T-helper 1 cell treated with Interleukin-12 subunit alpha and Interleukin-12 subunit beta and Interleukin-4 antibody, amounts not matched to agents 30 ng/mL and 1 ng/mL, for 36 hours (primary cell): Measurements from ENCODE around the gene PPP3R1. TPM values are rescaled to one million over a fixed set of nuclear protein-coding genes. Genes with fewer than 3 reads are reported as not detected.

Source experiments
- intact Hi-C: fragments of 100-400 bp; cut with micrococcal nuclease; formaldehyde crosslinking; loops from one replicate; pipeline ENCODE4 v1.15.1; 2024
- total RNA-seq: library from RNA; stranded (reverse); gene quantifications from 2 replicates; pipeline ENCODE4 v1.2.3, GENCODE V29; 2022

The PPP3R1 gene, protein sequence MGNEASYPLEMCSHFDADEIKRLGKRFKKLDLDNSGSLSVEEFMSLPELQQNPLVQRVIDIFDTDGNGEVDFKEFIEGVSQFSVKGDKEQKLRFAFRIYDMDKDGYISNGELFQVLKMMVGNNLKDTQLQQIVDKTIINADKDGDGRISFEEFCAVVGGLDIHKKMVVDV
- total RNA-seq = 73.6 and 77.5 TPM in 2 replicates

DNA sequence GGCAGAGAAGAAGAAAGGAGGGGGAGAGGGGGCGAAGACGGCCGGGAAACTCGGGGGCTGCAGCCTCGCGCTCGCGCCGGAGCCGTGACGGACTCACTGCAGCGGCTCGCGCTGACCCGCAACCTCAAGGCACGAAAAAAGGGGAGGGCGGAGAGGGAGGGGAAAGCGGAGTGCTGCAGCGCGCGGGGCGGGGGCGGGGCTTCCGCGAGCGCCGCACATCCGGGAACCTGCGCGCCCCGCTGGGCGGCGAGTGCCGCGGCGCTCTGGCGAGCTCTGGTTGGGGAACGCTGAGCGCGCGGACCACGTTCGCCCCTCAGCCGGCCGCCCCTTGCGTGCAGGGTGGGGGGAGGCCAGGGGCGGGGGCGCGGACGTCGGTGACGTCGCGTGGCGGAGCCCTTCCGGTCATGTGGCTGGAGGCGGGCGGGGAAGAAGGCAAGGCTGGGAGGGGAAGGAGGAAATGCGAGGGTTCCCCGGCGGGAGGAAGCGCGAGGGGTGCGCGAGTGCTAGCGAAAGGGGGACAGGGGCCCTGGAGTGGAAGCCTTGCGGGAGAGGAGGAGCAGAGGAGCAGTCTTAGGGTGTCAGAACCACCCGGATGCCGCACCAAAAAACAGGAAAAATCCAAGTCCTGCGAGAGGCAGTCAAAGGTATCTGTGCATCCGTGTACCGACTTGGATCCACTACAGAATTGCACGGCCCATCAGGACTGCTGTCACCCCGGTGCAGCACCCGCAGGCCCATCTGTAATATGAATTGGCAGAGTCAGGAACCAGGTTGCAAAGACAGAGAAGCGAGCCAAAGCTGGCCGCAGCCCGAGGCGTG, at the start of gene PPP3R1:
PPP3R1 (minus strand) TSS at position 133 of the 819 bp plus-strand sequence. CDS start 405 bp downstream, outside the sequence.
- intact Hi-C loops = loop anchor here (1.0 to 10.0 kb wide), 6 partner anchors 465 to 1835 kb away; partner anchors contain the start of genes ETAA1, GMCL1 and PCBP1

DNA sequence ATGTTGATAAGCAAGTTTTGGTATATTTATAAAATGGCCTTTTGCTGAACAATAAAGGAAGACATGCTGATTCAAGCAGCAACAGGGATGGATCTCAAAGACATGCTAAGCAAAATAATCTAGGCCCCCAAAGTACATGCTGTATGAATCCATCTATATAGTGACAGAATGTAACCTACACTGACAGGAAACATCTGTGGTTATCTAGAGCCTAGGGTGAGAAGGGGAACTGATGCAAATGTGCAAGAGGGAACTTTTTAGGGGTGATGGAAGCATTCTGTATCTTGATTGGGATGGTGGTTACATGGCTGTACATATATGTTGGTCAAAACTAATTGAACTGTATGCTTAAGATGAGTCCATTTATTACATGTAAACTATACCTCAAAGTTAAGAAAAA, 43.2 kb upstream of the PPP3R1 start:
- intact Hi-C loops = no loop called here

DNA sequence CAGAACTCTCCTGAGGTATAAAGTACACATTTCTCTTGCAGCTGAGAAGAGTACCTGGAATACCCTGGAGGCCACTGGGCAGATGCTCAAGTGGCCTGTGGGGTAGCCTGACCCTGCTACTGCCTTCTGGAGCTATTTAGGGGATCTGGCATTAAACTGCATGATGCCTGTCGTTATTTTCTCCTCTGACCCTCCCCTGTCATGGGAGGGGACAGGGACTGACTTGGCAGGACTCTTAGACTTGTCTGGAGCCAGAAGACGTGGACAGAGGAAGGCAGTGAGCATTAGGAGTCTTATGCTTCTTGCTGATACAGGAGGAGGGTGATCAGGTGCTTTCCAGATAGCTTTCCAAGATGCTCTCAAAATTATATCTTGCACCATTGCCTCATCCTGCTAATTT, 42.6 kb upstream of the PPP3R1 start:
- intact Hi-C loops = no loop called here

DNA sequence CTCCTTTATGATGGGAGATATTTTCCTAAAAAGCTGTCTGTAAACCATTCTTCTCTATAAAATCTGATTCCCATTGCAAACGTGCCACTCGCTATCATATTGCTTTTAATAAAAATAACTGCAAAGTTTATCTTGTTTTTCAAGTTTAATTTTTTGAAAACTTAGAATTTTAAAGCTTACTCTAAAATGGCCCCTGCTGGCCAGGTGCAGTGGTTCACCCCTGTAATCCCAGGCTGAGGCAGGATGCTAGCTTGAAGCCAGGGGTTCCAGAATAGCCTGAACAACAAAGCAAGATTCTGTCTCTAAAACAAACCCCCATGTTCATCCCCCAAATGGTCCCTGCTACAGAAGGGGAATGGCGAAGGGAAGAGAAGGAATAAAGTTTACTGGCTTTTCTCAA, 41.9 kb upstream of the PPP3R1 start:
- intact Hi-C loops = no loop called here

DNA sequence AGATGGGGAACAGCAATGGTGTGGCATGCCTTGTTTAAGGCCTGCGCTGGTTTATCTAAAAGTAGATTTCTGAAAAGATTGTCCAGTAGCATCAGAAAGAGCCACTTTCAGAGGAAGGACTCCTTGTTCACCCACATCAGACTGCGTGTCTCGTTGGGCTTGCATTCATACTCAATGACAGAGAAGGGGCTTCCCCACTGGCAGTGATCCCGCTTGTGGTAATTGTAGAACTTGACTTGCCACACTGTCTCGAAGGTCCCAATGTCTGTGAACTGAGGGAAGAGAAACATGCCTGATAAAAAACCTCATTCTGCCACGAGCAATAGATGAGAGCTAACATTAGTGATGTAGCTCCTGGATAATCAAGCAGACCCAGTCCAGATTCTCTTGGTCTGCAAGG, 41.4 kb upstream of the PPP3R1 start:
- intact Hi-C loops = no loop called here

DNA sequence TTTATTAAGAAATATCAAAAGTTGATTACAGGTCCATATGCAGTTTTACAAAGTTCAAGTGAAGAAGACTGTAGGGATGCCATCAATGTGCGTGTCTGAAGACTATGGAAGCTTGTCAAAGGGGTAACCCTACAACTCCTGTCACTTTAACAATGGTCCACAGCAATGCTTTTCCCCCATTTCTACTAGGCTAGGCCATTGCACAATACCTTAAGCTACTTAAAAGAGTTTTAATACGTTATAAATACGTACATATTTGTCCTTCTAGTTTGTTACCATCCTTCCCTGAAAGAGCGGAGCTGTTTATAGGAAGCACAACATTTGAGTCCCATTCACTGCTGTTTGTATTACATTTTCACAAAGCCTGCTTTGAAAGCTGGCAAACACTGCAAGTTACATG, 40.7 kb upstream of the PPP3R1 start:
- intact Hi-C loops = no loop called here

DNA sequence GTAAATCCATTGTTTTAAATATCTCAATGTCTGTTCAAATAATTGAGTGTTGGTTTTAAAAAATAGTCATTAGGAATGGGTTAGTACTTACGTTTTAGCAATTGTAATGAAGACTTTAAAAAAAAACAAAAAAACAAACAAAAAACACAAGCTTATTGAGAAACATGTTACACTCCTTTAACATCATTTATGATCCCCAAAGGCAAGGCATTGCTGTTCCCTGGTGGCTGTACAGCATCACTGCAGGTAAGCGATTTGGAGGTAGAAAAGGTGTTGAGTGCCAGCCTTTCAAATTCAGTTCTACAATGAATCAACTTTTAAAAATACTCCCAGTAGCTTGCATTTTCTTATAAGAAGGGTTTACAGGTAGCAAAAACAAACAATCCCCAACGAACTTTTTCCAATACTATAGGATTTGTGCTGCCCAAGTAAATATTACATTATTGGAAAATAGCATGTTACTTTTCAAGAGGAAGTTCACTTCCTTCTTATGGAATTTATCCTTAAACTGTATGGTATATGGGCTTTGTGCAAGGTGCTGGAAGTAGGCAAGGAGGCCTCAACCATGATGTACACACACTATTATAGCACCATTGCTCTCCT, 39.9 kb upstream of the PPP3R1 start:
- intact Hi-C loops = loop anchor here (1.0 kb wide), 2 partner anchors 149 to 170 kb away; no protein-coding TSS in a partner anchor

DNA sequence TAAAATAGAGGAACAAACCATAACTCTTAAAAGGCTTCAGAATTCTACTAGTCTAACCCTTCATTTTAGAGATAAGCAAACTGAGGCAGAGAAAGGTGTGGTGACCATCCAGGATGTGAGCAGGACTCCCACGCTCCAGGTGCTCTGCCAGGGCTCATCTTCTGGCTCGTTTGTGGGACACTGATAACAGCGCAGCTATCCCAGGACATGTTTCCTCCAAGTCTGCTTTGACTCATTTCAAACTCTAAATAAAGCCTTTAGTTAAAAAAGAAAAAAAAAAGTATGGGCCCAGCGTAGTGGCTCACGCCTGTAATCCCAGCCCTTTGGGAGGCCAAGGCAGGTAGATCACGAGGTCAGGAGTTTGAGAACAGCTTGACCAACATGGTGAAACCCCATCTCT, 39.0 kb upstream of the PPP3R1 start:
- intact Hi-C loops = no loop called here

DNA sequence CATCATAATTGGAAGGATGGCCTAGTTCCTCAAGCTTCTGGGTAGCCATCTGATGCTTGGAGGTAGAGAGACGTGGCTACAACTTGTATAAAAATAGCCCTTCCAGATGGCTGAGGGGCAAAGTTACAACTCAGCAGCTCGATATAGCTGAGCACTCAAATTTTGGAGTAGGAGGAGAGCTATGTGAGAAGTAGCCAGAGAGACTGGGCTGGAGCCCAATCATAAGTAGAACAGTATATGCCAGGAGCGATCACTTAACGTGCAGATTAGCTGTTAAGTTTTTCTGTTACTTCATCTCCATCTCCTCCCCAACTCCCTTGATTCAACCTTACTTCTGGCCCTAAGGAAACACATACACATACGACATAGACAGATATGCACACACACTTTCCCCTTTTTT, 38.6 kb upstream of the PPP3R1 start:
- intact Hi-C loops = no loop called here

DNA sequence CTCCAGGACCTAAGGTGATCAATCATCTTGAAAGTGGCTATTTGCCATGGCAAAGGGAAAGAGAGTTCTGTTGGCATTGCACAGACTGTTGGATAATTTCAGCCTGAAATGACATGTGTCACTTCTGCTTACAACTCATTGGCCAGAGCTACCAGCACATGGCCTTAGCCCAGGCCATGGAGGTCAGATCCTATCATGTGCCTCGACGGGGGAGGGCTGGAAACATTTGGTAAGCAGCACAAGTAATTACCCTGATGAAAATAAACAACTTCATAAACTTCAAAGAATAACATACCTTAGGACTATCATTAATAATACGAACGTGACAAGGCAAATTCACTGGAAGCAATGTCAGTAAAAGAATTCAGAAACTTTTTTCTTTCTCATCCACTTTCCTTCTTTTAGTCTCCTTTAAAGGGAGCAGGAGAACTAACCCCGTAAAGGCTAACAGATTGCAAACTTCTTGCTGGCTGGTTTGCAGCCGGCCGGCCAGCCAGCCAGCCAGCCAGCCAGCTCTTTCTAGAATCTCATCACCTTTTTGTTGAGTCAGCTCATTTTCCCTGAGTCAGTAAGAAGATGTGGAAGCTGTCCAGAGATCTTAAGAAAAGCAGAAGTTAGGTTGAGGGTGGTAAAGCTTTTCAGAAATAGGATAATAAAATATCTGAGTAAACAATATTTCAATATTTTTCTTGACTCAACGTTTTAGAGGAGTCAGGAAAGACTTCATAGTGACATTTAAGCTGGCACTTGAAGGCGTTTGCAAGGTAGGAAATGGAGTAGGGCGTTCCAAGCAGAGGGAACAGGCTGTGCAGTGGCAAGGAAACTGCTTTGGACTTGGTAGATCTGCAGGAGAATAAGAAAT, 35.5 kb upstream of the PPP3R1 start:
- intact Hi-C loops = no loop called here

DNA sequence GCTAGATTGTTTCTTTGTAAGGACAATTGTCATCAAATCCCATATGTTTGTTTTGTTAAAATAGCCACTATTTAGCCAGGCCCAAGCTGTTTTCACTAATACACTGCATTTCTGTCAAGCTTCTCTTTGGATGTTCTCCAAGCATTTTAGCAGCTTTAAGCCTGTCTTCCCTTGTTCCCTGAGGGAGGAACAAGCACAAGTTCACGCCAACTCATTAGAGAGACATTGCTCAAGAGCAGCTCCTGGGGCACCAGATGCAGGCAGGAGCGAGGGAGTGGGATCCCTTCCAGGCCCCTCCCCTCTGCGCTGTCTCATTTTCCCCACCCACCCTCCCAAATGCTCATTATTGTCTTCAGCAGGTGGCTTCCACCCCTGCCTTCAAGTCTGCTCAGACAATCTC, 32.6 kb upstream of the PPP3R1 start:
- intact Hi-C loops = no loop called here

DNA sequence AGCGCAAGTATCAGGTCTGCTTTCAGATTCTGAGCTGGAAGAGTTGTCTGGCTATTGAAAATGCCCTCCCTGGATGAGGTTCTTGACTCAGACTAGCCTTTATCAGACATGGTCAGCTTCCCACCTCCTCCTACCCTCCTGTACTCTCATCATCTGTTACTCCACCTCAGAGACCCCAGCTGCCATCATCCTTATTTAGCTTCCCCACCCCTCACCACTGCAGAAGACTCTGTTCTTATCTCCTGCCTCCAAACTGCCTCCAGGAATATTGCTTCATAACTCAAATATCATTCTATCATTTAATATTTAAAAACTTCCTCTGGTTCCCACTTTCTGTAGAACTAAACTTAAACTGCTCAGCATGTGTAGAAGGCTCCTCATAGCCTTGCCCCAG, 31.1 kb upstream of the PPP3R1 start:
- intact Hi-C loops = loop anchor here (1.0 kb wide), 1 partner anchor 158 kb away; no protein-coding TSS in a partner anchor

DNA sequence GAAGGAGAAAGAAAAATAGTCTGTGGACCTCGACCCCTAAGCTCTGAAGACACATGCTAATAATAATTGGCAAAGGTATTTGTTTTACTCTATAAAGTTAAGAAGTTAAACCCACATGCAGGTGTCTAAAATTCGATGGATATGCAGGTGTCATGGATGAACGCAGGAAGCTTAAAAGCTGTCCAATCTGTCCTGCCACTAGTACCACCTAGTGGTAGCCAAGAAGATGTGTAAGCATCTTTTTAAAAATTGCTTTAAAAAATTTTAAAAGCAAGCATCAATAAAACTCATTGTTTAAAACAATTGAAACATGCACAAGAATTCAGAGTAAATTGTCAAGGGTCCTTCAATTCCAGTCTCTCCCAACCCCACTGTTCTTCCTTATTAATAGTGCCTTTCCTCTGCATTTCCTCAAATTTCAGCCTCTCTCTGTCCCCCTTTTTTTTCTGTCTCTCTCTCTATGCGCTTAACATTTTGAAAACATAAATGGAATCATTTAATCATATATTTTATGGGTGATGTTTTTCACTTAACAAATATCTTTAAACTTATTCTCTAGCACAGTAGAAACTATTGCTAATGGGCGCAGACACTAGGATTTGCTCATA, 30.6 kb upstream of the PPP3R1 start:
- intact Hi-C loops = loop anchor here (1.0 kb wide), 4 partner anchors 87 to 161 kb away; partner anchors contain the start of gene PNO1

DNA sequence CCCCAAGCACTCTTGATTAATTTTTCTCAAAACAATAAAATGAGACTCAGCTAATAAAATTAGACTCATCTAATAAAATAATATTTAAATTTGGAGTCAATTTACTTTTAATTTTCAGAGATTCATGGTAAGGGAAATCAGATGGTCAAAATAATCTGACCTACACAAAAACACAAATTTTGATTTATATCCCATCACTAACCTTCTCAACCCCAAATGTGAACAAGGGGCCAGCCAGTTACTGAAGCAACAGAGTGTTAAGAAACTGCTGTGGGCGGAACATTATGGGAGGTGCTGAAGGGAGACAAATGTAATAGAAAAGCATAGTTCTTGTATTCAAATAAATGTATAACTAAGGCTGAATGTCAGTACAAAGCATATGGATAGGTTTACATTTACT, 28.5 kb upstream of the PPP3R1 start:
- intact Hi-C loops = no loop called here

DNA sequence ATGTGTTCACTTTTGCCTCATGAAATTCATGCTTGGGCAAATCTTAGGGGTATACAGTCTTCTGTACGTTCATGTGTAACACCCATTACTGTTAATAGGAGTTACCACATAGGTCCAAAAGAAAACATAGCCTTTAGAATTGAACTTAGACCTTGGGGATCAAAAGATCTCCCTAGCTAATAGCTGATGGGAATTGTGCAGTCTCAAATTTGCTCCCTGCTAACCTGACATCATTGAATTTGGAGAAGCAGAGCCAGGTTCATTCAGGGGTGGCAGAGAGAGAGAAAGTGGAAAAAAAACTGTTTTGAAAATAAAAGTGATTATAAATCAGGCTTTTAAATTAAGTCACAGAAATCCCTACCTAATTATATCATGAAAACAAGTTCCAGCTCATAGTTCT, 28.0 kb upstream of the PPP3R1 start:
- intact Hi-C loops = no loop called here

DNA sequence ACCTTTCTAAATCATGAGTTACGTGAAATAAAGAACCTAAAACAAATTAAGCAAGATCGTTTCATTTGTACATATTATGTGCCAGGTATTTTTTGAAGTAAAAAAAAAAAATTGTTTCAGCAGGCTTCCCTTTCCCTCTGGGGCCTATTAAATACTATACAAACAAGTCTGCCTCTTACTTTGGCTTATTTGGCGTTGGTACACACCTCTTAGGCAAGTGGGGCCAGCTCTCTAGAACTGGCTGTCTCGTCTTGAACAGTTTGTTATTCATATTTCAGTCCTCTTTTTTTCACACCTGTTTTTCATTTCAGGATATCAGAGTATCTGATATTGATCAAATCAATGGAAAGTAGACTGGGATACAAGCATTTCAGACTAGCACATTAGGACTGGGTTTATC, 27.4 kb upstream of the PPP3R1 start:
- intact Hi-C loops = no loop called here

DNA sequence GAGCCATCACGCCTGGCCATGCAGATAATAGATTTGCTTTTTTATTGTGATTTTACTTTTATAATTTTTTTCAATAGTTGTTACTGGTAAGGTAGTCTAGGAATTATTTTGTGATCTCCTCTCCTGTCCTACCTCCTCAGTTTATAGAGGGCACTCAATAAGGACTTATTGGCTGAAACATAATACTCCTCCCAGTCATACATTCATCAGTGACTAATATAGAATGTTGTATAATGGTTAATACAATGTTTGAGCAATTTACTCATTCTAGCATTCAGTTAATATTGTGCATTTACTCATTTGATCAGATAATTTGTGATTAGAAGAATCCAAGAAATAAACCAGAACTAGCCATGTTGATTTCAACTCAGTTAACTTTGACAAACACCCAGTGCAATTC, 25.8 kb upstream of the PPP3R1 start:
- intact Hi-C loops = no loop called here

DNA sequence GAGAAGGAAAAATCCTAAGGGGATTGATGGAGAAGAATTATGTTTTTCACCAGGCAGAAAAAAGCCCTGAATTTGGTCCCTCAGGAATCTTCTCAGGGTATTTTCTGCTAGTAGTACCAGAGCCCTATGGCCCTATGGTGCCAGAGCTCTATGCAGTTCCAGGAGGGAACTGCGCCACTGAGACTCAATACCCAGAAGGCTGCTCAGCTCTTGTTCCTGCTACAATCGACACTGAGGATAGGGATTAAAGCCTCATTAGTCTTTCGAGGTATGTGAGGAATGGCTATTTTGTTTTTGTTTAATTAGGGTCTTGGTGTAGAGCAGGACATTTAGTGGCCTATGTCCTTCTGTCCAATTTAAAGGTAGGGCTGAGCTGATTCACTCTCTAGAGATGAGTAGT, 21.7 kb upstream of the PPP3R1 start:
- intact Hi-C loops = no loop called here

DNA sequence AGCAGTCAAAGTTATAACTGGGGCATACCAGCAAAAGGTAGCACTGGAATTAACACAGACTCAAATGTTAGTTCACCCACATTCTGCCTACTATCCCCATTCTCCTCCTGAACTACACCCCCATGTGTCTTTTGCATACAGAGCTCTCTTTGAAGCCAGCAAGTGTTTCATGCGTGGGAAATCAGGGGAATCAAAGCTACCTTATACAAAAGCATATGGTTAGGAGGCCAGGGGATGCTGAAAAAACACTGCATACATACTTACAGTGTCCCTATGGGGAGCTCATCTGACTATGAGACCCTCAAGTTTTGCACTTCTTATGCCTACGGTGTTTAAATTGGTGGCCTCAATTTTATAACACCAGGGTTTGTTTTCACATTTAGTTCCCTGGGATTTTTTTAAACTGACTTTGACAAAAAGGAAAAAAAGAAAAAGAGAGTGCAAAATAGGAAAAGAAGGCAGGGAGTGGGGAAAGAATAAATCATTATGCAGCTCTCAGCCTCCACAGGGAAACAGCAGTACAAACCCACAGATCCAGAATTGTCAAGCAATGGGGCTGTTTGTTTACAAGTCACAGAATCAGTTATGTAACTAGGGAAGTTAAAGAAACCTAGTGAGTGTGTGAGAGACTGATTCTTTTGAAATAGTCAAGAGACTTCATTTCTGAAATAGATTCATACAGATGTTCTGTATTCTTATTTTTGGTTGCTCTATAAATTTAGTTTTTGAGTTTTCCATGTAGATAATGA, 20.1 kb upstream of the PPP3R1 start:
- intact Hi-C loops = no loop called here

DNA sequence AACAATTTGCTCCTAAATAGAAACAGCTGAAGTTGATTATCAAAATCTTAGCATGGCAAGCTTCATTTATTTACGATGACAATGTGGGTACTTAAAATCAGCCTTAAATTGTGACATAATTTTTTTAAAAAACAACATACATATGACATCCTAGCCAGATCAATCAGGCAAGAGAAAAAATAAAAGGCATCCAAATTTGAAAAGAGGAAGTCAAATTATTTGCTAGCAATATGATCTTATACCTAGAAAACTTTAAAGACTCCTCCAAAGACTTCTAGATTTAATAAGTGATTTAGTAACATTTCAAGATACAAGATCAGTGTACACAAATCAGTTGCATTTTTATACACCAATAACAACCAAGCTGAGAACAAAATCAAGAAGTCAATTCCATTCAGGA, 14.3 kb upstream of the PPP3R1 start:
- intact Hi-C loops = no loop called here
